Common myeloid progenitor, CD34-positive (primary cell): ENCODE data around the gene RNPS1.

Source experiments
- CTCF ChIA-PET: fragments of 350-600 bp; sonication (Branson Sonifier 250); formaldehyde crosslinking; loops from one replicate; lab custom pipeline; 2021; ENCODE audit warnings: antibody characterized with exemption; lab: Charles Lee
- POLR2A ChIA-PET: fragments of 350-600 bp; sonication (Branson Sonifier 250); formaldehyde crosslinking; loops from one replicate; lab custom pipeline; 2021; ENCODE audit warnings: antibody characterized with exemption; lab: Charles Lee
- DNase-seq, 3 donors: peaks; one replicate each; pipeline versions ENCODE4 v3.0.0 to v3.0.0-alpha.2; 2013
- H3K27ac ChIP-seq, 2 experiments: 1 replicate in 1 of 2; 2 replicates in 1 of 2; pipeline ENCODE4 v1.7.0; 2013; ENCODE audit warnings: inconsistent platforms in 2 of 2, low read length in 2 of 2, mild to moderate bottlenecking in 2 of 2, low read depth in 1 of 2, moderate library complexity in 1 of 2; ENCODE audit not compliant: severe bottlenecking in 2 of 2, insufficient read depth in 1 of 2, poor library complexity in 1 of 2
- H3K27me3 ChIP-seq, 5 experiments: replicated peaks in 2 of 5; 1 replicate in 3 of 5; 2 replicates in 2 of 5; pipeline versions ENCODE4 v1.6.1 to v1.7.0; 2013; ENCODE audit warnings: low read length in 4 of 5, mild to moderate bottlenecking in 2 of 5, moderate library complexity in 2 of 5, inconsistent platforms in 1 of 5; ENCODE audit not compliant: insufficient read depth in 5 of 5, control insufficient read depth in 4 of 5
- H3K36me3 ChIP-seq, 4 experiments: 1 replicate in 2 of 4; 2 replicates in 2 of 4; pipeline versions ENCODE4 v1.6.1 to v1.7.0; 2013; ENCODE audit warnings: low read length in 3 of 4, control low read depth in 1 of 4, mild to moderate bottlenecking in 1 of 4; ENCODE audit not compliant: control insufficient read depth in 4 of 4, insufficient read depth in 4 of 4
- H3K4me1 ChIP-seq, 4 experiments: 1 replicate in 3 of 4; 2 replicates in 1 of 4; pipeline versions ENCODE4 v1.6.1 to v1.7.1; 2013; ENCODE audit warnings: low read length in 3 of 4, mild to moderate bottlenecking in 3 of 4, control low read depth in 1 of 4, inconsistent platforms in 1 of 4, moderate library complexity in 1 of 4; ENCODE audit not compliant: control insufficient read depth in 4 of 4, insufficient read depth in 4 of 4; ENCODE audit errors: control extremely low read depth in 1 of 4
- H3K4me3 ChIP-seq, 7 experiments: 1 replicate in 4 of 7; 2 replicates in 3 of 7; pipeline versions ENCODE4 v1.5.1 to v1.7.0; 2013; ENCODE audit warnings: mild to moderate bottlenecking in 7 of 7, low read length in 6 of 7, moderate library complexity in 6 of 7, inconsistent platforms in 2 of 7, low read depth in 2 of 7, control low read depth in 1 of 7; ENCODE audit not compliant: insufficient read depth in 4 of 7, control insufficient read depth in 1 of 7; ENCODE audit errors: extremely low read depth in 1 of 7
- H3K9me3 ChIP-seq, 5 experiments: 1 replicate in 4 of 5; 2 replicates in 1 of 5; pipeline versions ENCODE4 v1.6.1 to v1.7.1; 2013; ENCODE audit warnings: low read length in 4 of 5, mild to moderate bottlenecking in 2 of 5, inconsistent platforms in 1 of 5, low read depth in 1 of 5, moderate library complexity in 1 of 5; ENCODE audit not compliant: control insufficient read depth in 4 of 5, insufficient read depth in 2 of 5; ENCODE audit errors: control extremely low read depth in 1 of 5
- WGBS: methylation state at CpG from one replicate; pipeline ENCODE4 v1.1.5; 2013; ENCODE audit not compliant: insufficient coverage; 5-methylcytosine and 5-hydroxymethylcytosine counted together

RNPS1 gene

DNA sequence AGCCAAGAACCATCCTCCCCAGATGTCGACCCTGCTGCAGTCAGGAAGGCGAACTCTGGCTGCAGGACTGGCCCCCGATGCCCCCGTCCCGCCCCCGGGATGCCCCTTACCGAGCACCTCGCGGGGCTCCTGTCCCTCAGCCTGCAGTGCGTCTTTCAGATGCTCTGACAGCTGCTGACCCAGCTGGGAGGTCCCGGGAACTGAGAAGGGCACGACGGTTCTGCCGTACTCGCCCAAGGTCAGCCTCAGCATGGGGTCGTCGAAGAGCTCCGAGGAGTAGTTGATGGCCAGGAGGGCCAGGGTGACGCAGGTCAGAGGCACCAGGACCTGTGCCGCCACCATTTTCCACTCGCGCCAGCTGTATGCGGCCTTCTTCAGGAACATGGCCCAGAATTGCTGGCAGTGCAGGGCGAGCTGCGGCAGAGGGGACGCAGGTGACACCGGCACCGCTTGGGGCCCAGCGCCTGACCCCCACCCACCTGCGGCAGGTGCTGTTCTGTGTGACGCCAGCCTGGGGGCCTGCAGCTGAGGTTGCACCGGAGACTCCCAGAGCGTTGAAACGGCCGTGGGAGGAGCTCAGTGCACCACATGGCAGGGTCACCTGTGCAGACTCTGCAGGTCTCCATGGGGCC is 20.1 kb upstream of the RNPS1 start:
- 95% methylated on average over 34 of the region's 35 CpGs for WGBS
- ChIA-PET POLR2A (no interaction called here), CTCF (interaction anchor here (1.6 to 1.7 kb wide), 2 partner anchors 10 to 213 kb away, joined by 4 to 6 read pairs; no protein-coding TSS in a partner anchor)
- Histone ChIP-seq H3K4me1 (peaks cover 0 to 26% (median 9%) of the 10 kb centered on the region in 4 experiments), H3K9me3 (no peaks in the 10 kb centered on the region), H3K36me3 (peaks cover 0 to 19% (median 3%) of the 10 kb centered on the region in 4 experiments), H3K27me3 (no peaks in the 10 kb centered on the region), H3K27ac (no peak overlapping the region), H3K4me3 (no peak overlapping the region)
- DNase-seq = no peak

DNA sequence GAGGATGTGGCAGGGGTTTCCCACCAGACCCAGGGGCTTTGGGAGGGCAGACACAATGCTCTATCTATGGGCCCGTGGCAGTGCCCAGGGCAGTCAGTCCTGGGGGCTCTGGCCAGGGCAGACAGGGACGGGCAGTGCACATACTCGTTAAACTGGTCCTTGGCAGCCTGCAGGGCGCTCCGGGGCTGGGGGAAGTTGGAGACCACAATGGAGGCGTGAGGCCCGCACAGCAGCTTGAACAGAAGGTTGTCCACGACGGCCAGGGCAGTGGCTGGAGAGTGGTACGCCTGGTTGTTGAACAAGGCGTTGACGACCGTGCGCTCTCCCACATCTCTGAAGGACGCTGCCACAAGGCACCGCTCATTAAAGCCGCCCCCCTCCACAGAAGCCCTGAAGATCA is 18.6 kb upstream of the RNPS1 start:
- ChIA-PET POLR2A (interaction anchor here (0.6 kb wide), 1 partner anchor 52 kb away, joined by 4 read pairs; no protein-coding TSS in a partner anchor), CTCF (interaction anchor here (0.7 kb wide), 1 partner anchor 23 kb away, joined by 3 read pairs; no protein-coding TSS in a partner anchor)
- Histone ChIP-seq H3K4me1 (peaks cover 0 to 26% (median 9%) of the 10 kb centered on the region in 4 experiments), H3K9me3 (no peaks in the 10 kb centered on the region), H3K27me3 (no peaks in the 10 kb centered on the region), H3K27ac (no peak overlapping the region), H3K36me3 (peaks cover 0 to 19% (median 3%) of the 10 kb centered on the region in 4 experiments), H3K4me3 (no peak overlapping the region)
- WGBS = over 99% methylated on average over 17 of the region's 17 CpGs
- DNase-seq = no peak

DNA sequence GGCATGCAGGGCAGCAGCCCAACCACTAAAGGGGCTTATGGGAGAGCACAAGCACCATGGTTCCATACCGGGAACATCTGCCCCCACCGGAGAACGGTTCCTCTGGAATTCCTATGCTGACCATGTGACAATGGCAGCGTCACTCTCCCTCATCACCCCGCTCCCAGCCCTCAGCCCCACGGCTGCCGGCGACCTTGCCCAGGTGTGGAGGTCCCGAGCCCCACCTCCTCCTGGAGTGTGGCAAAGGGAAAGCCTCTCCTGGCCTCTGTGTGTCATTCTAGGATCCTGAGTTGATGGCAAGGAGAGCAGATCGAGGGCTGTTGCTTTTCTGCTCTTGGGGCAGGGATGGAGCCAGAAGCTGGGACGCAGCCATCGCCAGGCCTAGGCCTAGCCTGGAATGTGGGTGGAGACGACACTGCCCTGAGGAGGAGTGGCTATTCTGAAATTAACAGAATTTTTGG is 17.8 kb upstream of the RNPS1 start:
- WGBS = 99% methylated on average over 12 of the region's 13 CpGs
- DNase-seq = no peak
- H3K27me3 ChIP-seq = no peaks in the 10 kb centered on the region
- peaks cover 0 to 26% (median 9%) of the 10 kb centered on the region in 4 experiments for H3K4me1 ChIP-seq
- H3K4me3 ChIP-seq = no peak overlapping the region
- no peak overlapping the region for H3K27ac ChIP-seq
- no peaks in the 10 kb centered on the region for H3K9me3 ChIP-seq
- ChIA-PET CTCF (no interaction called here), POLR2A (interaction anchor here (0.6 kb wide), 1 partner anchor 53 kb away, joined by 4 read pairs; no protein-coding TSS in a partner anchor)
- peaks cover 0 to 15% (median 6%) of the 10 kb centered on the region in 4 experiments for H3K36me3 ChIP-seq

DNA sequence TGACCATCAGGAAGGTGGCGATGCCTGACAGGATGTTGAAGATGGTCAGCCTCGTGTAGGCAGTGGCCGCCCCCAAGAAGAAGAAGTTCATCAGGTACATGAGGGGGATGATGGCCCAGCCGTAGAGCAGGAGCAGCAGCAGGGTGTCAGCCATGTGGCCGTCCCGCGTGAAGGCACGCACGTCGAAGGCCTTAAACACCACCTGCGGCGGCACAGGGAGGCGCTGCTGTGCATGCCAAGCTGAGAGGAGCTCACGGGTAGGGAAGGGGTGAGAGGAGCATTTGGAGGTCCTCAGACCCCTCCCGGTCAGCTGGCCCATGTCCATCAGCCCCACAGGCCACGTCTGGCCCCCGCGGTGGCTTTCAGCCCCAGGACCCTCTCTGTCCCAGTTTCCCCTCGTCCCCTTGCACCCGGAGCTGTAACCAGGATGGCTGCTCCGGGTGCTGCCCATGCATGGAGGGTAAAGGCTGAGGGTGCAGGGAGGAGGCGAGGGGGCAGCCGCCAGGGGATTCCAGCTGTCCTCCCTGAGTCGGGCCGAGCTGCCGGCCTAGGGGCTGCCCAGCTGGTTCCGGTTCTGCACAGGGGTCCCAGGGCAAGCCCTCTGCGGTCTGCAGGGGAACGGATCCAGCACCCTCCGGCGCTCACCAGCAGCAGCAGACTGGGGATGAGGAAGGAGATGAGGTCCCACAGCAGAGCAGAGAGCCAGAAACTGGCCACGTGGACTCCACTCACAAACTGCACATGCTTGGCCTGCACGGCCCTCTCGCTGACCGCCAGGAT is 17.1 kb upstream of the RNPS1 start:
- H3K4me1 ChIP-seq = peaks cover 0 to 19% (median 9%) of the 10 kb centered on the region in 4 experiments
- POLR2A ChIA-PET = no interaction called here
- CTCF ChIA-PET = no interaction called here
- WGBS = 98% methylated on average over 32 of the region's 35 CpGs
- no peaks in the 10 kb centered on the region for H3K27me3 ChIP-seq
- H3K4me3 ChIP-seq = no peak overlapping the region
- H3K27ac ChIP-seq = no peak overlapping the region
- no peak for DNase-seq
- H3K9me3 ChIP-seq = no peaks in the 10 kb centered on the region
- peaks cover 0 to 14% (median 6%) of the 10 kb centered on the region in 4 experiments for H3K36me3 ChIP-seq

DNA sequence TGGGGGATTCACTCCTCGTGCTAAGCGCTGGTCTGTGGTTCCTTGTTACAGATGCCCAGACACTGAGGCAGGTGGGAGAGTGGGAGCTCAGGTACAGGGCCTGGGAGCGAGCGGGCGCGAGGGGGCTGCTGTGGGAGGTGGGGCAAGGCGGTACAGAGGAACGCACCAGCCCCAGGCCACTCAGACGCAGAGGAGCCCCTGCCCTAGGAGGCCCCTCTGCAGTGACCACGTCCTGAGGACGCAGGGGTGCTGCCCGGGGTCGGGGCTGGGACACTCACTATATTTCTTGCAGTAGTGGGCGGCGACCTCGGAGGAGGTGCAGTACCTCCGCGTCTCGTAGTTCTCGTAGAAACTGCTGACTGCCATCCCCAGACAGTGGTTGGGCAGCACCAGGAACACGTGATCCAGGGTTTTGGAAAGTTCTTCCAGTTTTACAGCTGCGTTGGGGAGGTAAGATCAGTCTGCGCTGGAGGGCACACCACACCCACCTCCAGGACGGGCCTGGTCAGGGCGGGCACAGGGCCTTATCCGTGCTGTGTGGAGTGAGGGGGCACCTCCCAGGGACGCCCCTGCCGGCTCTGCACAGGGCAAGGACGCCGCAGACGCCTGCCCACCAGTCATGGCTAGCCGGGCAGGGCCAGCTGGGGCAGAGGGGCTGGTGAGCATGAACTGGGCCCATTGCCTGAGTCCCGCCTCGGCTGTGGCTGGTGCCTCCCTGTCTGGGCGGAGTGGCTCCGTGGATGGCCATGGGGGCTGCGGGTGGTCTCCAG is 16.3 kb upstream of the RNPS1 start:
- WGBS = 97% methylated on average over 30 of the region's 37 CpGs
- no peaks in the 10 kb centered on the region for H3K9me3 ChIP-seq
- POLR2A ChIA-PET = no interaction called here

DNA sequence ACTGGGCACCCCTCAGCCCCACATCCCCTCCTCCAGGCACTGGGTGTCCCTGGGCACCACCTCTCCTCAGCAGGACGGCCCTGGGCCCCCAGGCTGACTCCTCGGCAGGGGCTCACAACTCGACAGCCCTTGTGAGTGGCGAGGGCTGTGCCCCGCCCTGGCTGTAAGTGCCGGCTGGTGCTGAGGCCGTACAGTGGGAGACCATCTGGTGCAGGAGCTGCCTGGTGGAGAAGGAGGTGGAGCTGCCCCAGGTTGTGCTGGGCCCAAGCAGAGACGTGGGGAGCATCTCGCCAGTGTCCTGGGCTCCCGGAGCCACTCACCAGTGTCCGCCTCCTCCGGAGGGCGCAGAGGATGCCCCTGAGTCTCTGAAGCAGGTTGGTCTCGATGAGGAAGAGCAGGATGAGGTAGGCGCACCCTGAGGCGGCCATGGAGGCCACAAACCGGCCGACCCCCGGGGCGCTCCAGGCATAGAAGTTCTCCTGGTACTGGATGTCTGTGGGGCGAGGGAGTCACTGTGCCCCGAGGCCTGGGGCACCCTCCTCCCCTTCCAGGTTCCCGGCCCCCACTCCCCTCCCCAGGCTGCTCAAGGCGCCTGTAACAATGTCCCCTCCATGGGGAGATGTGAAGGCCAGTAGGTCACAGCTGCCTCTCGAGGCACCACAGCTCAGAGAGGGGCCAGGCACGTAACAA is 15.1 kb upstream of the RNPS1 start:
- ChIA-PET POLR2A (no interaction called here), CTCF (no interaction called here)
- peaks cover 0 to 1% (median 0%) of the 10 kb centered on the region in 4 experiments for H3K4me1 ChIP-seq
- peaks cover 0 to 16% (median 7%) of the 10 kb centered on the region in 4 experiments for H3K36me3 ChIP-seq
- WGBS = 97% methylated on average over 18 of the region's 26 CpGs
- H3K9me3 ChIP-seq = no peaks in the 10 kb centered on the region
- DNase-seq = no peak
- no peaks in the 10 kb centered on the region for H3K27me3 ChIP-seq
- H3K27ac ChIP-seq = no peak overlapping the region
- H3K4me3 ChIP-seq = no peak overlapping the region

More for the DNA sequence above, 16.3 kb upstream of the RNPS1 start:
- no peak overlapping the region for H3K4me3 ChIP-seq
- no peak overlapping the region for H3K27ac ChIP-seq
- DNase-seq = no peak
- no peaks in the 10 kb centered on the region for H3K27me3 ChIP-seq
- H3K36me3 ChIP-seq = peaks cover 0 to 13% (median 6%) of the 10 kb centered on the region in 4 experiments
- CTCF ChIA-PET = no interaction called here
- H3K4me1 ChIP-seq = peaks cover 0 to 12% (median 7%) of the 10 kb centered on the region in 4 experiments
